Measurements from ENCODE around the gene GRK7. TPM values are rescaled to one million over a fixed set of nuclear protein-coding genes. Genes with fewer than 3 reads are reported as not detected.
"Not testable (repeated sequence)": the region's sequence is repeated elsewhere in the genome, so short reads cannot be mapped to it uniquely, and the experiment has no call there.

The GRK7 gene
- total RNA-seq, 2 experiments from 2014 or later = not detected

DNA sequence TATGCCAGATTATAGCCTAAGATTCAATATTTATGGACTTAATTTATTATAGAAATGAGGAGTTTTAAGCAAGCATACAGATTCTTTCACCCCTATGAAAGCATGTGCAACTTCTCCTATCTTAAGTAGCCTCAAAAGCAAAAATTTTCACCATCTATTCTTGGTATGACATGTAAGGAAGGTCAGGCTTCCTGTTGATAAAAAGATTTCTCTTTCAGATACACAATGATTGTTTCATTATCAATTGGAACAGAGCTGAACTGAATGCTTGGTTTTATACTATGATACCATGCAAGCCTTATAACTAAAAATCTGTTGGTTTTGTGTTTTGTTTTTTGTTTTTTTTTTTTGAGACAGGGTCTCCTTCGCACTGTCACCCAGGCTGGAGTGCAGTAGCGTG, 3.9 kb downstream of the GRK7 start:
- H3K36me3 Mint-ChIP-seq = no peaks in the 10 kb centered on the region
- no peak overlapping the region for H3K27ac Mint-ChIP-seq
- ATAC-seq = peak; percentile 83
- H3K9me3 Mint-ChIP-seq (ENCODE audit: low read depth) = no peaks in the 10 kb centered on the region
- H3K4me3 Mint-ChIP-seq = no peak overlapping the region
- no peaks in the 10 kb centered on the region for H3K27me3 Mint-ChIP-seq
- no peak for DNase-seq
- H3K4me1 Mint-ChIP-seq = peaks cover 15% of the 10 kb centered on the region
- CTCF ChIA-PET = interaction anchor here (1.6 kb wide), 1 partner anchor 31 kb away, joined by 3 read pairs; no protein-coding TSS in a partner anchor

DNA sequence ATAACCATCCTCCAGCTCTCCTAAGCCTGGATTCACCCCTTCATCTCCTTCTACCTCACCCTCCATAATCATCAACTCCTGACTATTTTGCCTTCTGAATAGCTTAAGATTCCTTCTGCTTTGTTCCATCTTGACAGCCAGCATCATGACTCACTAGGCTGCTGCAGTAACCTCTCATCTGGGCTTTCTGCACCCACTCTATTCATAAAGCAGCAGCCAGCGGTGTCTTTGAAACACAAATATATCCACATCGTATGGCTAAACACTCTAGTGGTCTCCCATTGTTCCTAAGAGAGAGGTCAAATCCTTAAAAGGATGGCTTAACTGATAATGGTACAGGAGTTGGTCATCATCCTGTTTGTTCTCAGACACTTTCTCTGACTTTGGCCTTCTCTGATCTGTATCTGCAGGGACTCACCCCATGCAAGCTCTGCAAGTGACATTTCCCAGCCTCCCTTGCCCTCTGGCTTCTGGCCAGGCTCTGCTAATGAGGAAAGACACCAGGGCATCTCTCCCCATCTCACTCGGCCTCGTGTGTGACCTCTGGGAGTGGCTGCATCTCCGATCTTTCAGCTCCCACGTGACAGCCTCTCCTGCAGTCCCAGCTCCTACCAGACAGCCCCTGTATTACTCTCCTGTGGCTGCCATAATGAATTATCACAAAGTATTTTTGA, 6.2 kb downstream of the GRK7 start:
- Mint-ChIP-seq H3K4me1 (peaks cover 15% of the 10 kb centered on the region), H3K4me3 (no peak overlapping the region), H3K36me3 (no peaks in the 10 kb centered on the region), H3K27me3 (no peaks in the 10 kb centered on the region), H3K9me3 (ENCODE audit: low read depth) (no peaks in the 10 kb centered on the region), H3K27ac (no peak overlapping the region)
- CTCF ChIA-PET = no interaction called here
- ATAC-seq (no peak), DNase-seq (no peak)

DNA sequence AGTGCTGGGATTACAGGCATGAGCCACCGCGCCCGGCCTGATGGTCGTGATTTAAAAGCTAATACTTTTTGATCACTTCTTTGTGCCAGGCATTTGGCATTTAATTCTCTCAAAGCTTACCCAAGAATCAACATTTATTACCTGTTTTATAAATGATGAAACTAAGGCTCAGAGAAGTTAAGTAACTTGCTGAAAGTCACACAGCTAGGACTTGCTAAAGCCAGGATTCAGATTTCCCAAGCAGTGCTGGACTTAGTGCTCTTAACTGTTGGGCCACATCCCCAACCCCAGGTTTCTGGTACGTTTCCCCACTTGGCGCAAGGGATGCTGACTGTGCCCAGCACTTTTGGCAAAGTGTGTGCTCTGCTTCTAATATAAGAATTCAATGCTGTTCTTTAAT, 10.5 kb downstream of the GRK7 start:
- Mint-ChIP-seq H3K4me1 (no peaks in the 10 kb centered on the region), H3K36me3 (no peaks in the 10 kb centered on the region), H3K27ac (no peak overlapping the region), H3K9me3 (ENCODE audit: low read depth) (no peaks in the 10 kb centered on the region), H3K27me3 (no peaks in the 10 kb centered on the region), H3K4me3 (no peak overlapping the region)
- no peak for DNase-seq
- CTCF ChIA-PET = no interaction called here
- no peak for ATAC-seq

DNA sequence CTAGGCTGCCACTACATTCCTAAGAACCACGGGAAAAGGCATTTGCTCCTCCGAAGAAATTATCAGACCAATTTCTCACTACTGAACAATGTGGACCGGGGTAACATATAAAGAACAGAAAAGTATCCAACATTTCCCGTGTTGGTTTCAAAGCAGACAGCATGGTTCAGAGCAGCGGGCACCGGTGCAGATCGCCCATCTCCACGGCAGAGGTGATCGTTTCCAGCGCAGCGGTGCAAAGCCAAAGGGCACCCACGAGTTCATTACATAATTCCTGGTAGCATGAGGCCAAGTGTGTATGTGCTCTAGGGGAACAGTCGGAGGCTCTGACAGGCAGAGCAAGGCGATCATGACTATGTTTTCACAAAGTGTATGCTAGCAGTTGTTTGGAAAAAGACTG, 13.2 kb downstream of the GRK7 start:
- DNase-seq (no peak), ATAC-seq (no peak)
- CTCF ChIA-PET = no interaction called here
- no peak overlapping the region for H3K4me3 Mint-ChIP-seq
- H3K27me3 Mint-ChIP-seq = no peaks in the 10 kb centered on the region
- H3K4me1 Mint-ChIP-seq = no peaks in the 10 kb centered on the region
- H3K36me3 Mint-ChIP-seq = no peaks in the 10 kb centered on the region
- H3K27ac Mint-ChIP-seq = no peak overlapping the region
- H3K9me3 Mint-ChIP-seq (ENCODE audit: low read depth) = no peaks in the 10 kb centered on the region

DNA sequence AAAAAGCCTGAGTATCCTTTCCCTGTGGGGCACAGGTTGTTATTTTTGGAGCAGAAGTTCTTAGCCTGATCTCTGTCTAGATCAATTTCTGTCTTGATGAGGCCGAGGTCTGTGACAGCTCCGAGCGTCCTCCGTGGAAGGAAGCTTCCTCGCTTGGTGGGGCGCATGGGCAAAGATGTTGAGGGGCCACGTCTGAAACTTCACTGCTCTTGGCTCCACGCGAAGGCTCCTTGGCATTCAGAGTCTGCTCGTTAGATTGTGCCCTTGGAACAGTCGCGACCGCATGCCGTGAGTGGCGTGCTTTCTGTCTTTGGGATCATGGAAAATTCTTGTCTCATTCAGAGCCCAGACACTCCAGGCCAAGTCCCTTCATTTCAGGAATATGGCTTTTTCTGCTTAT, 13.7 kb downstream of the GRK7 start:
- no peaks in the 10 kb centered on the region for H3K9me3 Mint-ChIP-seq (ENCODE audit: low read depth)
- no peaks in the 10 kb centered on the region for H3K27me3 Mint-ChIP-seq
- CTCF ChIA-PET = no interaction called here
- no peak for DNase-seq
- H3K27ac Mint-ChIP-seq = no peak overlapping the region
- H3K4me1 Mint-ChIP-seq = no peaks in the 10 kb centered on the region
- no peak for ATAC-seq
- H3K36me3 Mint-ChIP-seq = no peaks in the 10 kb centered on the region
- no peak overlapping the region for H3K4me3 Mint-ChIP-seq

DNA sequence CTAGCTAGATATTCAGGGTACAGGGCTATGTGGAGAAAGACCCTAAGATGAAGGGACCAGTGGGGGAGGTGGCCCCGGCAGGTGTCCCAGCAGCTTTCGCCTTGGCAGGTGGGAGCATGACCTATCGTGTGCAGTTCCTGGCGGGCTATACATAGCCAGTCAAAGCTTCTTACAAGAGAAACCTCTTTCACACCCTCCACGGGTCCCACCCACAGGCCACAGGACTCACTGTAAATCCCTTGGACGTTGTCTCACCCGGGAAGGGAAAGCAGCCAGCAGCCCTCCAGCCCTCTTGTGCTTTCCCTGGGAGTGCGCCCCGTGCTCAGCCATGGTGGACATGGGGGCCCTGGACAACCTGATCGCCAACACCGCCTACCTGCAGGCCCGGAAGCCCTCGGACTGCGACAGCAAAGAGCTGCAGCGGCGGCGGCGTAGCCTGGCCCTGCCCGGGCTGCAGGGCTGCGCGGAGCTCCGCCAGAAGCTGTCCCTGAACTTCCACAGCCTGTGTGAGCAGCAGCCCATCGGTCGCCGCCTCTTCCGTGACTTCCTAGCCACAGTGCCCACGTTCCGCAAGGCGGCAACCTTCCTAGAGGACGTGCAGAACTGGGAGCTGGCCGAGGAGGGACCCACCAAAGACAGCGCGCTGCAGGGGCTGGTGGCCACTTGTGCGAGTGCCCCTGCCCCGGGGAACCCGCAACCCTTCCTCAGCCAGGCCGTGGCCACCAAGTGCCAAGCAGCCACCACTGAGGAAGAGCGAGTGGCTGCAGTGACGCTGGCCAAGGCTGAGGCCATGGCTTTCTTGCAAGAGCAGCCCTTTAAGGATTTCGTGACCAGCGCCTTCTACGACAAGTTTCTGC, 15.0 kb downstream of the GRK7 start:
- no peaks in the 10 kb centered on the region for H3K4me1 Mint-ChIP-seq
- H3K27me3 Mint-ChIP-seq = no peaks in the 10 kb centered on the region
- no peaks in the 10 kb centered on the region for H3K36me3 Mint-ChIP-seq
- H3K9me3 Mint-ChIP-seq (ENCODE audit: low read depth) = no peaks in the 10 kb centered on the region
- ATAC-seq (no peak), DNase-seq (no peak)
- H3K27ac Mint-ChIP-seq = no peak overlapping the region
- CTCF ChIA-PET = no interaction called here
- no peak overlapping the region for H3K4me3 Mint-ChIP-seq

- H3K27ac Mint-ChIP-seq = no peak overlapping the region
- H3K4me3 Mint-ChIP-seq = no peak overlapping the region
- no peaks in the 10 kb centered on the region for H3K36me3 Mint-ChIP-seq
- no peaks in the 10 kb centered on the region for H3K4me1 Mint-ChIP-seq
- H3K9me3 Mint-ChIP-seq (ENCODE audit: low read depth) = no peaks in the 10 kb centered on the region
- no peak for DNase-seq
- ATAC-seq = no peak
- CTCF ChIA-PET = no interaction called here
- no peaks in the 10 kb centered on the region for H3K27me3 Mint-ChIP-seq
These were observed 16.5 kb downstream of the GRK7 start for GRCh38 chr3:141779667-141780066.

DNA sequence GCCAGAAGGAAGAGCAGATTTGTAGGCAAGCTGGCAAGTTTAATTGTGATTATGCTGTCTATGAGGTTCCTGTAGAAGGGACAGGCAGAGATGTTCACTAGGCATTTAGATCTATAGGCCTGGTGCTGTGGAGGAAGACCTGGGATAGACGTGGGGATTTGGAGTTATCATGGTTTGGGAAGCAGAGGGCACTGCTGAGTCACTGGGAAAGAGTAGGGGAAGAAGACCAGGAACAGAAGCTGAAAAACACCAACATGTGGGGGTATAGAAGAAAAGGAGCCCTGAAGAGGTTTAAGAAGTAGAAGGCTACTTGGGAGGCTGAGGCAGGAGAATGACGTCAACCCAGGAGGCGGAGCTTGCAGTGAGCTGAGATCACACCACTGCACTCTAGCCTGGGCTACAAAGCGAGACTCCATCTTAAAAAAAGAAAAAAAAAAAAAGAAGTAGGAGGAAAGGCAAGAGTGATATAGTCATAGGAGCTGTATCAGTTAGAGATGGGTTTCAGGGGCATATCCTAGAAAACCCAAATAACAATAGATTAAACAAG, 19.3 kb downstream of the GRK7 start:
- no peak overlapping the region for H3K27ac Mint-ChIP-seq
- DNase-seq (no peak), ATAC-seq (no peak)
- H3K4me3 Mint-ChIP-seq = no peak overlapping the region
- no peaks in the 10 kb centered on the region for H3K9me3 Mint-ChIP-seq (ENCODE audit: low read depth)
- H3K27me3 Mint-ChIP-seq = no peaks in the 10 kb centered on the region
- H3K4me1 Mint-ChIP-seq = no peaks in the 10 kb centered on the region
- H3K36me3 Mint-ChIP-seq = no peaks in the 10 kb centered on the region
- CTCF ChIA-PET = no interaction called here

GRCh38 chr3:141783632-141784031, 20.4 kb downstream of the GRK7 start:
- H3K4me3 Mint-ChIP-seq = no peak overlapping the region

DNA sequence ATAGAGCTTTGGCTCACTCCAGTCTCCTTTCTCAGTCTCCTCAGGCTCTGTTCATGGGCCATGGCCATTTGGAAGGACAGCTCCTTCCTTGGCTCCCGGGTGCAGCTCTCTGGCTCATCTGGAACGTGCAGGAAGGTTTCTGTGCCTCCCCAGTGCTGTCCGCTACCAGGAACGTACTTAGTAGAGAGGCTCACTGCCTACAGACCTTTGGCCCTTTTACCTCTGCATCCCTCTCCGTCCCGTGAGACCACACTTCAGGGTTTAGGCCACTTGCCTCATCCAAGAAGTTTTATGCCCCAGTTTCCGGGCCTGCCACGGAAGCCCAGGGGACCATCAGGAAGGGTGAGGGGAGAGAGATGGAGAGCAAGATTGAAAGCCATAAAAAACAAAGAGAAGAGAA, 20.9 kb downstream of the GRK7 start:
- Mint-ChIP-seq H3K27me3 (no peaks in the 10 kb centered on the region), H3K9me3 (ENCODE audit: low read depth) (no peaks in the 10 kb centered on the region), H3K36me3 (no peaks in the 10 kb centered on the region), H3K27ac (no peak overlapping the region), H3K4me3 (no peak overlapping the region), H3K4me1 (peaks cover 4% of the 10 kb centered on the region)
- ATAC-seq (no peak), DNase-seq (no peak)
- CTCF ChIA-PET = interaction anchor here (1.3 kb wide), 1 partner anchor 14 kb away, joined by 3 read pairs; no protein-coding TSS in a partner anchor

More at GRCh38 chr3:141783632-141784031, 20.4 kb downstream of the GRK7 start:
- CTCF ChIA-PET = interaction anchor here (1.3 kb wide), 1 partner anchor 14 kb away, joined by 3 read pairs; no protein-coding TSS in a partner anchor
- no peaks in the 10 kb centered on the region for H3K9me3 Mint-ChIP-seq (ENCODE audit: low read depth)
- no peaks in the 10 kb centered on the region for H3K27me3 Mint-ChIP-seq
- no peak for DNase-seq
- no peak for ATAC-seq
- H3K27ac Mint-ChIP-seq = no peak overlapping the region
- H3K36me3 Mint-ChIP-seq = no peaks in the 10 kb centered on the region
- peaks cover 4% of the 10 kb centered on the region for H3K4me1 Mint-ChIP-seq

- Mint-ChIP-seq H3K36me3 (no peaks in the 10 kb centered on the region), H3K4me3 (no peak overlapping the region), H3K27ac (no peak overlapping the region), H3K9me3 (ENCODE audit: low read depth) (no peaks in the 10 kb centered on the region), H3K4me1 (peaks cover 4% of the 10 kb centered on the region), H3K27me3 (no peaks in the 10 kb centered on the region)
- ATAC-seq (no peak), DNase-seq (no peak)
- CTCF ChIA-PET = no interaction called here
These were observed 21.3 kb downstream of the GRK7 start for GRCh38 chr3:141784531-141784930.

DNA sequence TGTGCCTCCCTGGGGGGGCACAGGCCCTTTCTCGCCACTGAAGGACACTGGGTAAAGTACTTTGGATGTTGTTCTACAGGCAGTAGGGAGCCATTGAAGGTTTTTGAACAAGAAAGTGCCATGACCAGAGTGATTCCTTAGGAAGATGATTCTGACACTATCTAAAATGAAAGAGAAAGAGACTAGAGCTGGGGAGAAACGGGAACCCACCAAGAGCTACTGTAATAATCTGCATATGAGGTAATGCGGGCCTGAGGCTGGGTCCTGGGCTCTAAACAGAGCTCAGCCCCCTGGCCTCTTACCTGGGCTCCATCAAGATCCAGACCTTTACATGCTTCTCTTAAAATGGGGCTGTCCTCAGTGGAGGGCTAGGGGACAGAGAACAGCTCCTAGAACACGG, 24.9 kb downstream of the GRK7 start:
- no peaks in the 10 kb centered on the region for H3K9me3 Mint-ChIP-seq (ENCODE audit: low read depth)
- H3K4me3 Mint-ChIP-seq = no peak overlapping the region
- H3K36me3 Mint-ChIP-seq = no peaks in the 10 kb centered on the region
- H3K4me1 Mint-ChIP-seq = peaks cover 4% of the 10 kb centered on the region
- no peak overlapping the region for H3K27ac Mint-ChIP-seq
- H3K27me3 Mint-ChIP-seq = no peaks in the 10 kb centered on the region
- ATAC-seq (no peak), DNase-seq (no peak)
- CTCF ChIA-PET = no interaction called here

GRCh38 chr3:141788750-141789149, 25.5 kb downstream of the GRK7 start:
- H3K27ac Mint-ChIP-seq; H3K4me1 Mint-ChIP-seq; CTCF ChIA-PET; H3K9me3 Mint-ChIP-seq (ENCODE audit: low read depth); ATAC-seq; DNase-seq; H3K27me3 Mint-ChIP-seq; H3K36me3 Mint-ChIP-seq; H3K4me3 Mint-ChIP-seq: not testable (repeated sequence)

DNA sequence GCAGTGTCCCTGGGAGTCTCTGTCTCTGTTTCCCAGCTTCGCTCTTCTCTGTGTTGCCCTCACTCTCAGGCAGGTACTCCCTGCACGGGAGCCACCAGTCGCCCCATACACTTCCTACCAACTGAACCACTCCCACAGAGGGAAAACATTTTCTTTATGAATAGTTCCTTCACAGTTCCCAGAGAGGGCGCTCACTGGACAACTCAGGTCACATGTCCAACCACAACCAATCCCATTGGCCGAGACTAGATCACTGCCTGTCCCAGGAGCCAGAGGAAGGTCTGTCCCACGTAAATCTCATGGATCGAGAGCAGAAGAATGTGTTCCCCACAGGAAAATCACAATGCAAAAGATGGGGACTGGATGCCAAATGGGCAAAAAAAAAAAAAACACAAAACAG, 26.1 kb downstream of the GRK7 start:
- ATAC-seq (no peak), DNase-seq (no peak)
- Mint-ChIP-seq H3K4me3 (no peak overlapping the region), H3K27me3 (no peaks in the 10 kb centered on the region), H3K36me3 (no peaks in the 10 kb centered on the region), H3K9me3 (ENCODE audit: low read depth) (no peaks in the 10 kb centered on the region), H3K4me1 (peaks cover 6% of the 10 kb centered on the region), H3K27ac (no peak overlapping the region)
- CTCF ChIA-PET = no interaction called here

Measured in activated CD8-positive, alpha-beta memory T cell treated with anti-CD3 and anti-CD28 coated beads, Interleukin-2, amount 10 ng/mL, durations not matched to agents 7 days and 5 days (primary cell).